Measurements from ENCODE around the gene RAD21L1.
A peak's percentile ranks its signal among the peaks of the same experiment; 100 is the strongest.

Gene RAD21L1

DNA sequence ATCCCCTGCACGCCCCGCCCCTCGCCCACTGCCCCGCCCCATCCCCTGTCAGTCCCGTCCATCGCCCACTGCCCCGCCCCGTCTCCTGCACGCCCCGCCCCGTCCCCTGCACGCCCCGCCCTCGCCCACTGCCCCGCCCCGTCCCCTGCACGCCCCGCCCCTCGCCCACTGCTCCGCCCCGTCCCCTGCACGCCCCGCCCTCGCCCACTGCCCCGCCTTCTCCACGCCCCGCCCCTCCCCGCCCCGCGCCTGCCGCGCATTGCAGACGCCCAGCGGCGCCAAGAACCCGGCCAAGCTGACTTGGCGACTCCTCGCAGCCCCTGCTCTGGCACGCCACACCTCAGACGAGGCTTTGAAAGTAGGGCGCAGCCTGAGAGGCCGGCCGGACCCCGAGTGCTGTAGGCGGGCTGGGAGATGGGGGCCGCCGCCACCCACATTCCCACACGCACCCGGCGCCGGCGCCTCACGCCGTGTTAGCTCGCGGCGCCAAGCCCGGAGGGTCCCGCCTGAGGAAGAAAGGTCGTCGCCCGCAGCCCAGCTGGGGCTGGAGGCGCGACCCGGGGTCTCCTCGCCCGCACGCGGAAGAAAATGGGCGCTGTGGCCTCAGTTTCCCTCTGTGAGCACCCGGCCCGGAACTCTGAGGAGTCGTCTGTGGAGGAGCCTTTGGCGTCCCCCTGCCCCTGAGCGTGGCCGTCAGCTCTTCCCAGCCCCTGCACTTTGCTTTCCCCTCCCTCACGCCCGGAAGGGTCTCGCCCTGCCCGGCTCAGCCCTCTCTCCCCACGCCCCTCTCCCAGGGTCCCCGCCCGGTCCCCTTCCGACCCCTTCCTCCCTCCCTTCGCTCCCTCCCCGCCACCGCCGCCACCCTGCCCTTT, at the start of gene RAD21L1:
TSS of gene RAD21L1 (plus strand) at position 262 of the 872 bp plus-strand sequence. CDS start 2,410 bp downstream, outside the sequence.
- peak; percentile 11 for DNase-seq (ENCODE audit: low spot score)

- peak; percentile 15 for DNase-seq (ENCODE audit: low spot score)
These were observed 48.2 kb upstream of the RAD21L1 start for GRCh38 chr20:1177680-1178079.

GRCh38 chr20:1178103-1178502, 47.7 kb upstream of the RAD21L1 start:
- DNase-seq (ENCODE audit: low spot score), result no peak

- no peak for DNase-seq (ENCODE audit: low spot score)
These were observed 47.2 kb upstream of the RAD21L1 start for GRCh38 chr20:1178623-1179022.

GRCh38 chr20:1180949-1181348, 44.9 kb upstream of the RAD21L1 start:
- no peak for DNase-seq (ENCODE audit: low spot score)

DNA sequence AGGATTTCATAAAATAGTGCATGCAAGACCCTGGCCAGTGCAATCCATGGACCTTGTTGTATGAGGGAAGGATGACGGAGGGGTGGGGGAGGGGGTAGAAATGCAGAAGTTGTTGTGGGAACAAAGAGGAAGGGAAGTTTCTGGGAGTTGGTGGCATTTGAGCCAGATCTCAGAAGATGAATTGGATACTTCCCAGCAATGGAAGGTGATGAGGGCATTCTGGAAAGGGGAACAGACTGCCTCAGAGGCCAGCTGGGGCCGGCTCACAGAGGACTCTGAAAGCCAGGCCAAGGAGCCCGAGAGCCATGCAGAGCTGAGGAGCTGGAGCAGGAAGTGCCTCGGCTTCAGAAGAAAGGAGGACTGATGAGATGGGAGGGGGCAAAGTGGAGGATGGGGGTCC, 43.7 kb upstream of the RAD21L1 start:
- DNase-seq (ENCODE audit: low spot score), result no peak

- DNase-seq (ENCODE audit: low spot score), result no peak
These were observed 42.7 kb upstream of the RAD21L1 start for GRCh38 chr20:1183153-1183552.

GRCh38 chr20:1184260-1184637, 41.6 kb upstream of the RAD21L1 start:
- no peak for DNase-seq (ENCODE audit: low spot score)

DNA sequence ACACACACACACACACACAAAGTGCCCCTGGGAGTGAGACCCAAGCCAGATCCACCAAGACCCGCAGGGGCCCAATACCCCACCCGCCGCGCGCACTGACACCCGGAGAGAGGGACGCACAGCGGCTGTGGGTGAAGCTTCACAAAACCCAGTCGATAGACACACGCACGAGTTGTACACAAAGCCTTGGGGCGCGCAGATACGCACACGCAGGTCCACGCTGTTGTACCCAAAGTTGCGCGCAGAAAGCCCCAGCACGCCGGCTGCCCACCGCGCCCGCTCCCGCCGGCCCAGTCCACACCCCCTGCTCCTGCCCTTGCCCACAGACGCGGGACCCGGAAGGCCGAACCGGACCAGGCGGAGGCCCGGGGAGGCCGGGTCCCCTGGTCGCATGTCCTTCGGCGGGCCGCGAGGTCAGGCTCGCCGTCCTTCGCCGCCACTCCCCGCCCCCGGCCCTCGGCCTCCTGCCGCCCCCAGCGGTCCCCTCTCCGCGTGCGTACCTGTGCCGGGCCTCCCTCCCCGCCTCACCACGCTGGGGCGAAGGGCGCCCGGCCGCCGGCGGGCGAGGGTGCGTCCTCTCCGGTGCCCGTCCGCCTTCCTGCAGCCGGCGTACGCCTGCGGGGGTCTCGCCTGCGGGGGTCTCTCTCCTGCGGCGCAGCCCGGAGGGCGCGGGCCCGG, 41.1 kb upstream of the RAD21L1 start, which contains the start of gene TMEM74B:
TSS of gene TMEM74B (minus strand) at position 344 of the 678 bp plus-strand sequence. CDS start 1,180 bp downstream, outside the sequence.
- DNase-seq (ENCODE audit: low spot score), result no peak

DNA sequence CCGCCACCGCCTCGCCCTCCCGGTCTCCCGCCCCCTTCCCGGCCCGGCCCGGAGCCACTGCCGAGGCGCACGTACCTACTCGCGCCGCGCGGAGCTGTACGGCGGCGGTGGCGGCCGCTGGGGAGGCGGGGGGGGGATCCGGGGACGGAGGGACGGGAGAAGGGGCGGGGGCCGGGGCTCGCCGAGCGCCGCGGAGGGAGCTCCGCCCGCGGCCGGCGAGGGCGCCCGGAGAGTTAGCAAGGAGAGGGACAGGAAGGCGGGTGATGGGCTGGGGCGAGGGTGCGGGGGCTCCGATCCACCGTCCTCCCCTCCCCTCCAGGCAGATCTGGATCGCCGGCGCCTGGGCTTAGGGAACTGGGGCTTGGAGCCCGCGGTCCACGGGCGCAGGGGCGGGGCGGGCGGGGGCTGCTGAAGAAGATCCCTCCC, 40.5 kb upstream of the RAD21L1 start:
- no peak for DNase-seq (ENCODE audit: low spot score)

DNA sequence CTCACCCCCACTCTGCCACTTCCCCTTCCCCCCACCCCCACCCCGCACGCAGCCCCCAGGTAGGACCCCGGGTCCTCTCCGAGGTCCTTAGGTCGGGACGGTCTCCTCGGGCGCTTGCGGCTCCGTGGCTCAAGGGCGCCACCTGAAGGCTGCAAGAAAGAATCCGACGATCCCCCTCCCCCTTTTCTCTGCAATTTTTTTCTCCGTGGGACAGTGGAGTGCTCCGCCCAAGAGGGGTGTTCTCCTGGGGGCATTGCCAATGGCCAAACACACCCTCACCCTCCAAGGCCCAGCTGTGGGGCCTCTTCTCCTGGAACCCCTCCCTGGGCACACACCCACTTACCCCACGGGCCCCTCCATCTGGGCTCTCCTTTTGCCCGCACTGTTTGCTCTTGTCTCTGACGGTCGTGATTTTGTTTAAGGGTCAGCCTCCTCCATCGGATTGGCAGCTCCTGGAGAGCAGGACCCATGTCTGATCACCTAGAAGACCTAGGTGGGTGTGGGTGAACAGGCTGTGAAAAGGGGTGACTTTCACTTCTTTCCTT, 40.0 kb upstream of the RAD21L1 start:
- DNase-seq (ENCODE audit: low spot score), result peak; percentile 35

DNA sequence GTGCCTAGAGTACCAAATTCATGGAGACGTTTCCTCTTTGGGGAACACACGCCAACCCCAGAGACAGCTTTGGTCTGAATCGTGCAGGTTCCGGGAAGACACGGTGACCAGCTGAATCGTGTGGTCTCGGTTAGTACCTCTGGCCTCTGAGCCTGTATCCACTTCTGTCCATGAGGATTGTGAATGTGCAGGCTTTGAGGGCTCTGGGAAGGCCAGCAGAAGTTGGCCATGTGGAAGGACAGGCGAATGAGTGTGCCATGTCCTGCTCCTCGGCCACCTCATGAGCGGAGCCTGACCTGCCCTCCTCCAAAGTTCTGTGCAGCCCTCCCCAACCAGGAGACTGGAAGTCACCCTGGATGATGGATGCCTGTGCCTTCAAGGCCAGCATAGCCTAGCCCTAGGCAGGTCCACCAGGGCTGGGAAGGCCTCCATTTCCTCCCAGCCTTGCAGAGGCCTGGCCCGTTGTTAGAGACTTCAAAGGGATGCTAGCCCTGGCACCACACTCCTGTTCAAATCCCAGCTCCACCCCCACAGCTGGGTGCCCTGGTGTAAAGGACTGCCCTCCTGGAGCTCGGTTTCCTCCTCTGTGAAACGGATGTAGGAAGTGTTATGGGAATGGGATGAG, 39.4 kb upstream of the RAD21L1 start:
- DNase-seq (ENCODE audit: low spot score), result no peak

DNA sequence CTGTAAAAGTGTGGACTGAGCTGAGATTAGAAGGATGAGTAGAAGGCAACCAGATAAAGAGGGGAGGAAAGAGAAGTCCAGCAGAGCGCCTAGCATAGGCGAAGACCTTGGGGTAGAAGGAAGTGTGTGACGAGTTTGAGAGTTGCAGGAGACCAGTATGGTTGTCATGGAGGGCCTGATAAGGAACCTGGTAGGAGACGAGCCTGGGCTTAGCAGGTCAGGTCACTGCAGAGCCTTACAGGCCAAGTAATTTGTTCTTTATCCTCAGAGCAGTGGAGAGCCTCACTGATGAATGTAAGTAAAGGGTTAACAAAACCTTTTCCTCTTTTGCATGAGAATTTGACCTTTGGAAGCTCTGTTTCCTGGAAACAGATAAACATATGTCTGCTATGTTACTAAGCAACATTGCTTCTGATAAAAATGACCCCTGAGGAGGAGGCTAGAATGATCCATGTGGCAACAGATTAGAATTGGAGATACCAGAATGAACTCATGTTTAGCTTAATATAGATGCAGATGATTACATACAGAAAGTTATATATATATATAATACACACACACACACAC, 38.2 kb upstream of the RAD21L1 start:
- no peak for DNase-seq (ENCODE audit: low spot score)

GRCh38 chr20:1188347-1188746, 37.5 kb upstream of the RAD21L1 start:
- no peak for DNase-seq (ENCODE audit: low spot score)

GRCh38 chr20:1189827-1190226, 36.0 kb upstream of the RAD21L1 start:
- DNase-seq (ENCODE audit: low spot score), result no peak

DNA sequence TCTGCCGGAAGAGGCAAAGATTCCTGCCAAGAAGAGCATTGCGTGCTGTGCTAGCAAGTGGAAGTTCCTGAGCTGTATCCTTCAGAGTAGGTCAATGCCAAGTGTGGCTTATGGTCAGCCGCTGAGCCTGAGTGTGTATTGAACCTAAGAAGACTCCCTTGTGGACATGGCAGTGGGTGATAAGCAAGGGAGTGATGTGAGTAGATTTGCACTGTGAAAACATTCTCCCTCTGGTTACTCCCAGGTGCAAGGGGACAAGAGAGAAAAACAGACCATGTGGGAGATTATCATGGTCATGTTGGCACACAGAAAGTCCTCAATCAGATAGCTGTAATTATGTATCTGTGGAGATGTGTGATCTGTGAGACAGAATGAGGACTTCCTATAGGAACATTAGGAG, 35.0 kb upstream of the RAD21L1 start:
- DNase-seq (ENCODE audit: low spot score), result no peak

GRCh38 chr20:1191299-1191698, 34.5 kb upstream of the RAD21L1 start:
- DNase-seq (ENCODE audit: low spot score), result no peak

- DNase-seq (ENCODE audit: low spot score), result no peak
These were observed 30.6 kb upstream of the RAD21L1 start for GRCh38 chr20:1195226-1195625.

- DNase-seq (ENCODE audit: low spot score), result no peak
These were observed 29.2 kb upstream of the RAD21L1 start for GRCh38 chr20:1196634-1197033.

DNA sequence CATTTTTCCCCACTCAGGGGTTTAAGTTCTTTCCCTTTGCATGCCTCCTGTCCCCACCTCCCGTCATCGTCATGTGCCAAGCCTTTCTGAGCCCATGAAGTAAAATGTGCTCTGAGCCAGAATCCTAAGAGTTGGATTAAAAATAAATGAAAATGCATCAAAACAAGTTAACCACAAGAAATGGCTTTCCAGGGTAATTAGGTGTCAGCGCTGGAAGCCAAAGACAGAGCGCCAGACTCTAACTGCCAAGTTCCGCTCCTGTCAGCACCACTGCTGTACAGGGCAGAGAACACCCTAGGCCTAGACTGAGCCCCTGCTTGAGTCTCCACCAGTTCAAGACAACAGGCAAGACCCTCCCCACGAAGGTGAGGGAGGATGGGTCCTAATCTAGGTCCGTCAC, 28.0 kb upstream of the RAD21L1 start:
- DNase-seq (ENCODE audit: low spot score), result no peak

DNA sequence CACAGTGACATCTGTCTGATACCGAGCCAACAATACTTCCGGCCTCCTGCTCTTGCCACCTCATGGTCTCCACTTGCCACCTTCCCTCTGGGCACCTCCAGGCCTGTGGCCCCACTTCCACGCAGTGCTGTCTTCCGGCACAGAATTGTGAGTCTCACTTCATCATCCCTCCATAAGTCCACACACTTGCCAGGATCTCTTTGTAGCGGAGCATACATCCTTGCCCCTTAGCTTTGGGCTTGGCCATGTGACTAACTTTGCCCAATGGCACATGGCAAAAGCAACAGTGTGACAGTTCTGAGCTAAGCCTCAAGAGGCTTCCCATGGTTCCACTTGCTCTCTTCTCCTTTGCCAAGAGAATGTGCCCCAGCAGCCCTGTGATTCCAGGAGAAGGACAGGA, 27.1 kb upstream of the RAD21L1 start:
- no peak for DNase-seq (ENCODE audit: low spot score)

GRCh38 chr20:1199212-1199873, 26.5 kb upstream of the RAD21L1 start:
- no peak for DNase-seq (ENCODE audit: low spot score)

Data from NAMALWA (cell line).